Trophoblast cell (in vitro differentiated cells and primary cell): ENCODE results near the gene SLC25A52.

Source experiments
- DNase-seq, 2 donors: peaks; one replicate each; pipeline ENCODE4 v3.0.0-alpha.2; 2016
- H2AFZ ChIP-seq: 2 replicates; pipeline ENCODE4 v1.6.1; 2013; ENCODE audit warnings: low read length, moderate library complexity, mild to moderate bottlenecking; ENCODE audit not compliant: insufficient read depth, poor library complexity
- H2AK5ac ChIP-seq: 2 replicates; pipeline ENCODE4 v1.6.1; 2013; ENCODE audit warnings: mild to moderate bottlenecking, low read length
- H2BK120ac ChIP-seq: 2 replicates; pipeline ENCODE4 v1.6.1; 2013; ENCODE audit warnings: low read length, mild to moderate bottlenecking, moderate library complexity; ENCODE audit not compliant: insufficient read depth, poor library complexity
- H2BK12ac ChIP-seq: 2 replicates; pipeline ENCODE4 v1.6.1; 2013; ENCODE audit warnings: mild to moderate bottlenecking, low read length, moderate library complexity
- H2BK5ac ChIP-seq: 2 replicates; pipeline ENCODE4 v1.6.1; 2013; ENCODE audit warnings: low read length, low read depth, moderate library complexity, mild to moderate bottlenecking; ENCODE audit not compliant: poor library complexity
- H3K14ac ChIP-seq: 2 replicates; pipeline ENCODE4 v1.6.1; 2013; ENCODE audit warnings: mild to moderate bottlenecking, low read length
- H3K18ac ChIP-seq: 2 replicates; pipeline ENCODE4 v1.6.1; 2013; ENCODE audit warnings: mild to moderate bottlenecking, low read length
- H3K23ac ChIP-seq: 2 replicates; pipeline ENCODE4 v1.6.1; 2013; ENCODE audit warnings: low read length
- H3K27ac ChIP-seq: 2 replicates; pipeline ENCODE4 v1.5.1; 2013; ENCODE audit warnings: low read depth, mild to moderate bottlenecking, inconsistent platforms, low read length, moderate library complexity
- H3K27me3 ChIP-seq: 2 replicates; pipeline ENCODE4 v1.6.1; 2013; ENCODE audit warnings: inconsistent platforms, mild to moderate bottlenecking, low read length, moderate library complexity; ENCODE audit not compliant: insufficient read depth
- H3K36me3 ChIP-seq, 2 experiments: 1 replicate in 1 of 2; 2 replicates in 1 of 2; pipeline ENCODE4 v1.6.1; 2013; ENCODE audit warnings: low read length in 2 of 2, mild to moderate bottlenecking in 2 of 2, moderate library complexity in 1 of 2; ENCODE audit not compliant: insufficient read depth in 2 of 2, control insufficient read depth in 1 of 2
- H3K4ac ChIP-seq: 2 replicates; pipeline ENCODE4 v1.6.1; 2013; ENCODE audit warnings: low read depth, mild to moderate bottlenecking, low read length, moderate library complexity
- H3K4me1 ChIP-seq, 2 experiments: 1 replicate in 1 of 2; 2 replicates in 1 of 2; pipeline ENCODE4 v1.6.1; 2013; ENCODE audit warnings: low read length in 2 of 2, mild to moderate bottlenecking in 2 of 2, moderate library complexity in 1 of 2; ENCODE audit not compliant: insufficient read depth in 2 of 2, control insufficient read depth in 1 of 2
- H3K4me2 ChIP-seq: 2 replicates; pipeline ENCODE4 v1.6.1; 2013; ENCODE audit warnings: inconsistent platforms, mild to moderate bottlenecking, low read length, moderate library complexity
- H3K4me3 ChIP-seq: 2 replicates; pipeline ENCODE4 v1.5.1; 2013; ENCODE audit warnings: mild to moderate bottlenecking, low read depth, low read length, inconsistent platforms
- H3K79me1 ChIP-seq: one replicate; pipeline ENCODE4 v1.6.1; 2013; ENCODE audit warnings: low read length
- H3K79me2 ChIP-seq: 2 replicates; pipeline ENCODE4 v1.6.1; 2013; ENCODE audit warnings: low read length, mild to moderate bottlenecking; ENCODE audit not compliant: control insufficient read depth, insufficient read depth, poor library complexity
- H3K9ac ChIP-seq: 2 replicates; pipeline ENCODE4 v1.6.1; 2013; ENCODE audit warnings: mild to moderate bottlenecking, low read length
- H3K9me3 ChIP-seq: 2 replicates; pipeline ENCODE4 v1.6.1; 2013; ENCODE audit warnings: low read depth, mild to moderate bottlenecking, control low read depth, inconsistent platforms, low read length; ENCODE audit not compliant: insufficient read depth
- H4K12ac ChIP-seq: 2 replicates; pipeline ENCODE4 v1.6.1; 2013; ENCODE audit warnings: low read depth, mild to moderate bottlenecking, low read length, moderate library complexity
- H4K8ac ChIP-seq: 2 replicates; pipeline ENCODE4 v1.6.1; 2013; ENCODE audit warnings: low read depth, mild to moderate bottlenecking, low read length, moderate library complexity
- H4K91ac ChIP-seq: one replicate; pipeline ENCODE4 v1.6.1; 2013; ENCODE audit warnings: low read depth, mild to moderate bottlenecking, low read length, moderate library complexity
- WGBS: extraction: QIAGEN DNeasy Blood & Tissue Kit; methylation state at CpG from one replicate; pipeline ENCODE4 v1.1.7; 2013; ENCODE audit warnings: missing lambda C conversion rate; ENCODE audit not compliant: insufficient read length, insufficient coverage; ENCODE audit errors: extremely low coverage; 5-methylcytosine and 5-hydroxymethylcytosine counted together

The SLC25A52 gene

DNA sequence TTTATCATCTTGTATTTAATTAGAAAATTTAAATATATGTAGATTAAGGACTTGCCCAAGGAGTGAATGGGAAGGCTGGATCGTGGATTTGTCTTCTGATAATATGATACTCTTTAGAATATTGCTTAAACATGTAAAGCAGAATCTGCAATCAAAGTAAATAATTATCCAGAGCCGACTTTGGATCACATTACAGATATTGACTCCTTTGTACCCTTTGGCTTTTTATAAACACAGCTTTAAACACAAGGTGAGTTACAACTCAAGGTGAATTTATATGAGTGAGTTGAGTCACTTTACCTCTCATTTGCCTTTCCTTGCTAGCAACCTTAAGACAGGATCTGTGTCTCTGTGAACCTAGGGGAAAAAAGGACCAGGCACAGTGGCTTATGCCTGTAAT lies 37.7 kb upstream of the SLC25A52 start:
- Histone ChIP-seq H3K79me1 (no peaks in the 10 kb centered on the region), H3K9ac (no peak overlapping the region), H3K23ac (no peak overlapping the region), H3K14ac (no peak overlapping the region), H2BK12ac (no peak overlapping the region), H3K27me3 (no peaks in the 10 kb centered on the region), H3K36me3 (no peaks in the 10 kb centered on the region), H4K8ac (no peak overlapping the region), H3K27ac (no peak overlapping the region), H2BK5ac (no peak overlapping the region), H4K91ac (no peak overlapping the region), H3K4me3 (no peak overlapping the region), H2AK5ac (no peak overlapping the region), H2AFZ (no peak overlapping the region), H4K12ac (no peak overlapping the region), H3K4me2 (no peak overlapping the region), H3K79me2 (no peaks in the 10 kb centered on the region), H3K4ac (no peak overlapping the region), H3K18ac (no peak overlapping the region), H2BK120ac (no peak overlapping the region), H3K4me1 (no peaks in the 10 kb centered on the region), H3K9me3 (no peaks in the 10 kb centered on the region)
- WGBS: no CpG with 5 or more reads among the region's 2 CpGs
- no peak for DNase-seq

DNA sequence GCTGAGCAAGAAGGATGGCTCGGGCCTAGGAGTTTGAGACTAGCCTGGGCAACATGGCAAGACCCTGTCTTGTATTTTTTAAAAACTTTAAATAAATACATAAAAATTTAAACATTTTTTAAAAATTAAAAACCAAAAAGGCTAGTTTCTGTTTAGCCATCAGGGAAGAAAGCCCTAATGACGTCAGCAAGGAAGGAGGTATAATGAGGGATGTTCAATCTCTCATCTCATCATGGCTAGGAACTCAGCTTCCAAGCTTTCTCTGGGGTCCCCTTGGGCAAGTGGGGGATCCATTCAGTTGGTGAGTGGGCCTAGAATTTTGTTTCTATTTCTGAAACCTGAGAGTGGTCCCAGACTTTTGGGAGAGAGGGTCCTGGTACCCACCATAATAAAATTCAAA lies 35.1 kb upstream of the SLC25A52 start:
- Histone ChIP-seq H3K27ac (no peak overlapping the region), H2BK12ac (no peak overlapping the region), H3K27me3 (no peaks in the 10 kb centered on the region), H4K12ac (no peak overlapping the region), H4K91ac (no peak overlapping the region), H3K9ac (no peak overlapping the region), H3K4ac (no peak overlapping the region), H3K9me3 (no peaks in the 10 kb centered on the region), H3K79me2 (no peaks in the 10 kb centered on the region), H2AFZ (no peak overlapping the region), H2BK120ac (no peak overlapping the region), H3K4me3 (no peak overlapping the region), H3K4me1 (no peaks in the 10 kb centered on the region), H3K23ac (no peak overlapping the region), H2AK5ac (no peak overlapping the region), H3K36me3 (no peaks in the 10 kb centered on the region), H3K18ac (no peak overlapping the region), H3K79me1 (no peaks in the 10 kb centered on the region), H3K14ac (no peak overlapping the region), H2BK5ac (no peak overlapping the region), H4K8ac (no peak overlapping the region), H3K4me2 (no peak overlapping the region)
- WGBS: no CpG with 5 or more reads among the region's 2 CpGs
- DNase-seq: no peak

GRCh38 chr18:31793531-31793930 lies 32.9 kb upstream of the SLC25A52 start:
- H3K4me2 ChIP-seq: no peak overlapping the region
- no peaks in the 10 kb centered on the region for H3K79me2 ChIP-seq
- H3K4me3 ChIP-seq: no peak overlapping the region
- no peak overlapping the region for H4K91ac ChIP-seq
- no peak for DNase-seq
- no peak overlapping the region for H3K4ac ChIP-seq
- no peaks in the 10 kb centered on the region for H3K27me3 ChIP-seq
- no peak overlapping the region for H2AK5ac ChIP-seq
- no peak overlapping the region for H3K23ac ChIP-seq
- no peak overlapping the region for H4K12ac ChIP-seq
- H2BK5ac ChIP-seq: no peak overlapping the region
- H2AFZ ChIP-seq: no peak overlapping the region
- H3K27ac ChIP-seq: no peak overlapping the region
- H3K18ac ChIP-seq: no peak overlapping the region
- no peaks in the 10 kb centered on the region for H3K36me3 ChIP-seq
- H2BK120ac ChIP-seq: no peak overlapping the region
- peaks cover 0 to 2% of the 10 kb centered on the region in 2 experiments for H3K4me1 ChIP-seq
- no peak overlapping the region for H2BK12ac ChIP-seq
- no peaks in the 10 kb centered on the region for H3K9me3 ChIP-seq
- H3K9ac ChIP-seq: no peak overlapping the region
- no peaks in the 10 kb centered on the region for H3K79me1 ChIP-seq
- H4K8ac ChIP-seq: no peak overlapping the region
- H3K14ac ChIP-seq: no peak overlapping the region

DNA sequence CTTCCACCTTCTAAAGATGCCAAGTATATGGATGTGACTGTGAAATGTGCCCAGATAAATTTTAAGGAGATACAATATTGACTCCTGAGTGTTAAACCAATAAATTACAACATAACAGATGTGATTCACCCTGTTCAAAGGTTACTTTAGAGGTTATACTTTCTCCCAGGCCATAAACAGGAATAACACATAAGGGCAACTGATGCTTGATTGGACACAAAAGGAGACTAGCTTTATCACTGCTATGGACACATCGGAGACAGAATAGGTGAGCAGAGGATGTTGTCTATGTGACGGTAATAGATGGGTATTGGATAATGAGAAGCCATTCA lies 31.9 kb upstream of the SLC25A52 start:
- H3K23ac ChIP-seq: no peak overlapping the region
- no peak overlapping the region for H2AFZ ChIP-seq
- no peaks in the 10 kb centered on the region for H3K9me3 ChIP-seq
- H3K4me3 ChIP-seq: no peak overlapping the region
- no CpG with 5 or more reads among the region's 2 CpGs for WGBS
- no peak overlapping the region for H3K27ac ChIP-seq
- no peaks in the 10 kb centered on the region for H3K36me3 ChIP-seq
- H3K14ac ChIP-seq: no peak overlapping the region
- H2BK5ac ChIP-seq: no peak overlapping the region
- H3K18ac ChIP-seq: no peak overlapping the region
- no peak overlapping the region for H2BK12ac ChIP-seq
- H4K12ac ChIP-seq: no peak overlapping the region
- H3K4me1 ChIP-seq: peaks cover 0 to 2% of the 10 kb centered on the region in 2 experiments
- H4K91ac ChIP-seq: no peak overlapping the region
- H3K79me2 ChIP-seq: no peaks in the 10 kb centered on the region
- H3K4ac ChIP-seq: no peak overlapping the region
- no peaks in the 10 kb centered on the region for H3K79me1 ChIP-seq
- H2AK5ac ChIP-seq: no peak overlapping the region
- H2BK120ac ChIP-seq: no peak overlapping the region
- no peak overlapping the region for H4K8ac ChIP-seq
- H3K27me3 ChIP-seq: no peaks in the 10 kb centered on the region
- no peak for DNase-seq
- no peak overlapping the region for H3K4me2 ChIP-seq
- H3K9ac ChIP-seq: no peak overlapping the region
